Limb (tissue), 2 donors: ENCODE results near the gene PDGFRA.

Experiments used
- DNase-seq, 2 donors: peaks; one replicate each; pipeline ENCODE4 v3.0.0-alpha.2; 2016; ENCODE audit errors: extremely low spot score in 2 of 2

Gene PDGFRA

GRCh38 chr4:54255881-54256280 lies 26.8 kb downstream of the PDGFRA start:
- no peak for DNase-seq

GRCh38 chr4:54256491-54257486 lies 27.7 kb downstream of the PDGFRA start:
- no peak for DNase-seq

- DNase-seq: no peak
These were observed 36.3 kb downstream of the PDGFRA start for GRCh38 chr4:54265366-54265765.

- no peak for DNase-seq
These were observed 39.1 kb downstream of the PDGFRA start for GRCh38 chr4:54268151-54268550.

GRCh38 chr4:54271464-54271863 lies 42.4 kb downstream of the PDGFRA start:
- DNase-seq: no peak

- DNase-seq: no peak
These were observed 43.0 kb downstream of the PDGFRA start for GRCh38 chr4:54272051-54272450.

- no peak for DNase-seq
These were observed 45.2 kb downstream of the PDGFRA start for GRCh38 chr4:54274264-54274663.

GRCh38 chr4:54274795-54275665 lies 45.9 kb downstream of the PDGFRA start:
- DNase-seq: no peak

- DNase-seq: no peak
These were observed 47.7 kb downstream of the PDGFRA start for GRCh38 chr4:54276641-54277430.

GRCh38 chr4:54277691-54278090 lies 48.6 kb downstream of the PDGFRA start:
- no peak for DNase-seq

GRCh38 chr4:54278216-54278615 lies 49.1 kb downstream of the PDGFRA start:
- DNase-seq: no peak

GRCh38 chr4:54281054-54281766 lies 52.1 kb downstream of the PDGFRA start:
- peak in 1 of 2 donors; percentile 18 for DNase-seq

- DNase-seq: no peak
These were observed 53.7 kb downstream of the PDGFRA start for GRCh38 chr4:54282837-54283236.

- no peak for DNase-seq
These were observed 60.2 kb downstream of the PDGFRA start for GRCh38 chr4:54289316-54289715.

GRCh38 chr4:54290980-54291379 lies 61.9 kb downstream of the PDGFRA start:
- DNase-seq: no peak

- DNase-seq: no peak
These were observed 67.6 kb downstream of the PDGFRA start for GRCh38 chr4:54296548-54297203.

GRCh38 chr4:54308110-54308509 lies 79.0 kb downstream of the PDGFRA start:
- DNase-seq: no peak

- DNase-seq: no peak
These were observed 86.8 kb downstream of the PDGFRA start for GRCh38 chr4:54315561-54316538.

- DNase-seq: no peak
These were observed 88.6 kb downstream of the PDGFRA start for GRCh38 chr4:54317690-54318089.
